CD4-positive, alpha-beta T cell treated with Interferon gamma for 1 hour (primary cell): ENCODE measurements around the gene PRMT6.
"Not testable (repeated sequence)": the region's sequence is repeated elsewhere in the genome, so short reads cannot be mapped to it uniquely, and the experiment has no call there.

Experiments
- DNase-seq: peaks from one replicate; pipeline ENCODE4 v3.0.0-alpha.2; 2020

The PRMT6 gene

DNA sequence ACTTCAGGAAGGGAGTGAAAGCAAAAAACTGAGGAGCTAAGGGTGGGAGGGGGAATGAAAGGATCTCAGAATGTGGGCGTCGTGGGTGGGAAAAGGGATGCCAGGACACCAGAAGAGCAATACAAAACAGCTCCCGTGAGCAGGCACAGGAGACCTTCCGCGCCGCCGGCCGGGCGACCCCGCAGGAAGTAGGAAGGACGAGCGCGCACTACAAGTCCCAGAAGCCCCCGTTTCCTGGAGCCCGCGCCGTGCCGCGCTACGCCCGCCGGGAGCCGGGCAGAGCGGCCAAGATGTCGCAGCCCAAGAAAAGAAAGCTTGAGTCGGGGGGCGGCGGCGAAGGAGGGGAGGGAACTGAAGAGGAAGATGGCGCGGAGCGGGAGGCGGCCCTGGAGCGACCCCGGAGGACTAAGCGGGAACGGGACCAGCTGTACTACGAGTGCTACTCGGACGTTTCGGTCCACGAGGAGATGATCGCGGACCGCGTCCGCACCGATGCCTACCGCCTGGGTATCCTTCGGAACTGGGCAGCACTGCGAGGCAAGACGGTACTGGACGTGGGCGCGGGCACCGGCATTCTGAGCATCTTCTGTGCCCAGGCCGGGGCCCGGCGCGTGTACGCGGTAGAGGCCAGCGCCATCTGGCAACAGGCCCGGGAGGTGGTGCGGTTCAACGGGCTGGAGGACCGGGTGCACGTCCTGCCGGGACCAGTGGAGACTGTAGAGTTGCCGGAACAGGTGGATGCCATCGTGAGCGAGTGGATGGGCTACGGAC, at the start of gene PRMT6:
Gene PRMT6 (plus strand): TSS at position 249 of the 771 bp plus-strand sequence. CDS start 42 bp downstream, at position 291.
- peak; percentile 79 for DNase-seq

DNA sequence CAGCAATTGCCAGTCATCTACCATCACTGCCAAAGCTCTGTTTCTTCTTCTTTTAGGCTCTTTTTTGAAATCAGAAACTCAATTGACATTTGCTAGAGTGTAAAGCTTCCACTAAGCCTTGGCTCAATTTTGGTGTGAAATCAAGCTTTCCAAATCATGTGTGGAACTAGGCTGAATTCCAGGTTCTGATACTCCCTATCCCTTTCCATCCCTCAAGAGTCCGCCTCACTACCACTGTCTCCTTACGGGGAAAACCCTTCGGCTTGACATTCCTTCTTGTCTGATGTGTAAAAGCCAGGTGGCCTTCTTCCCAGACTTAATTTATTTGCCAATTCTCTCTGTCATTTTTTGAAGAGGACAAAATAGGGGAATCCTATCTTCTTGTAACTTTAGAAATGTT, 47.2 kb upstream of the PRMT6 start:
- no peak for DNase-seq

GRCh38 chr1:107010582-107010981, 45.9 kb upstream of the PRMT6 start:
- no peak for DNase-seq

DNA sequence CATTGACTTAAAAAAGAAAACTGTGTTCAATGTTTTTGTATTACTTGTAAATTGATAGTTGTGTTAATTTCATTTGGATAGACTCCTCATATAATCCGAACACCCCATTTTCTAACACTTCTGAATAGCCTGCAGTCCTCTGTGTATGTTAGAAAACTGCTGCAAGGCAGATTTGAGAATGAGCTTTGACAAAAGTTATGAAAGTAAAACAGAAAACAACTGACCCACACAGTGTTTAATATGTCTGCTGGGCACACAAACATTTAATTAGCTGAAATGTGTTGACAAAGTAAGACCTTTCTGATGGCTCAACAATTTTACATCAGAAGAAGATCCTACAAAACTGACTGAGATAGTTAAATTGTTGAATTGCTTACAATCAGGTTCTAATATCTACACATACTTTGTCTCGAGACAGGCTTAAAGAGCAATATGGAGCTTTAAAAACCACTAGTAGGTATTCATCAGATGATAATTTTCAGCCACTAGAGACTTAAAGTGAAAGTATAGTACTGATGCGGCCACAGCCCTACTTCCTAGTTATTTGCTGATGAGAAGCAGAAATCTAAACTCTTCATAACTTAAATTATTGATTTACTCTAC, 40.0 kb upstream of the PRMT6 start:
- DNase-seq = no peak

- DNase-seq = no peak
Observed at GRCh38 chr1:107018445-107018844, 38.0 kb upstream of the PRMT6 start.

DNA sequence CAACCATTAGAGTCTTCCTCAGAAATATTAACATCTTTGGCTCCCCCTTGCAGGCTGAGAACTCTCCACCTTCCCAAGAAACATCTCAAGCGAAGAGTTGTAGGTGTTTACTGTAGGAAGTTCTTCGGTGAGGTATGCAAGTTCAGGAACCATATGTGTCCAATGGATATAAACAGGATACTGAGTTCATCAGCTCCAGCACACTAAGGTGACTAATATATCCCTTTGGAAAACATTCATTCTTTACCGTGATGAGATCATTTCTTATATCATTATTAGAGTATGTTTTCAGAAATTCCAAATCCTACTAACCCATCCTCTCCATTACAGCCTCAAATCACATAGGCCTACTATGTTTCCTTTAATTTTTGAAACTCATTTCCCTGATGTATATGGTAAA, 37.3 kb upstream of the PRMT6 start:
- DNase-seq = no peak

DNA sequence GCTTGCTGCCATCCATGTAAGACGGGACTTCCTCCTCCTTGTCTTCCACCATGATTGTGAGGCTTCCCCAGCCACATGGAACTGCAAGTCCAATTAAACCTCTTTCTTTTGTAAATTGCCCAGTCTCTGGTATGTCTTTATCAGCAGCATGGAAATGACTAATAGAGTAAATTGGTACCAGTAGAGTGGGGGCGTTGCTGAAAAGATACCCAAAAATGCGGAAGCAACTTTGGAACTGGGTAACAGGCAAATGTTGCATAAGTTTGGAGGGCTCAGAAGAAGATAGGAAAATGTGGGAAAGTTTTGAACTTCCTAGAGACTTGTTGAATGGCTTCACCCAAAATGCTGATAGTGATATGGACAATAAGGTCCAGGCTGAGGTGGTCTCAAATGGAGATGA, 17.6 kb upstream of the PRMT6 start:
- not testable (repeated sequence) for DNase-seq

- not testable (repeated sequence) for DNase-seq
Observed at GRCh38 chr1:107044310-107045220, 11.9 kb upstream of the PRMT6 start.

- no peak for DNase-seq
Observed at GRCh38 chr1:107047602-107048001, 8.9 kb upstream of the PRMT6 start.

DNA sequence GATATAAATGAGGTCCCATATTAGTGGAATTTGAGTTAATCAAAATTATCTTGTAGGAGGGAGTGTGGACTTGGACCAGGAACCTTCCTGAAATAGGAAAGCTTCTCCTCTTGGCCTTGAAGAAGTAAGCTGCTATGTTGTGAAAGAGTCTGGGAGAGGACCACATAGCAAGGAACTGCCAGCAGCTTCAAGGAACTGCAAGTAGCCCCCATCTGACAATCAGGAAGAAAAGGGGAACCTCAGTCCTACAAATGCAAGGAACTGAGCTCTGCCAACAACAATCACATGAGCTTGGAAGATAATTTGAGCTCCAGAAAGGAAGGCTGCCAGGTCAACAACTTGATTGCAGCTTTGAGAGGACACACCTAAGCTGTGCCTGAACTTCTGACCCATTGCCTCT, 8.2 kb upstream of the PRMT6 start:
- DNase-seq = no peak

DNA sequence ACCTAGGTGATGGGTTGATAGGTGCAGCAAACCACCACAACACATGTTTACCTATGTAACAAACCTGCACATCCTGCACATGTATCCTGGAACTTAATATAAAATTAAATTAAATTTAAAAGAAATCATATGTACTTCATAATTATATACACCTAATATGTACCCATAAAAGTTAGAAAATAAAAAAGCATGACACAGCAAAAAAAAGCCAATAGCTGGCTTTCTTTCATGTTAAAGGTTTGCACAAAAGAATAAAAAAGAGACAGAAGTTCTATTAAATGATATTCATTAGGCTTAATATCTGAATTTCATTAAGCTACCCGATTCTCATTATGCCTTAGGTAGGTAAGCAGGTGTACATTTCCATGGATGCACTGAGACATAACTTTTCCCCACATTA, 5.2 kb upstream of the PRMT6 start:
- no peak for DNase-seq

GRCh38 chr1:107055919-107056425, 502 bp upstream of the PRMT6 start:
- not testable (repeated sequence) for DNase-seq

- peak; percentile 11 for DNase-seq
Observed at GRCh38 chr1:107057197-107058133, 991 bp downstream of the PRMT6 start.

GRCh38 chr1:107058245-107059032, 2.0 kb downstream of the PRMT6 start:
- no peak for DNase-seq

DNA sequence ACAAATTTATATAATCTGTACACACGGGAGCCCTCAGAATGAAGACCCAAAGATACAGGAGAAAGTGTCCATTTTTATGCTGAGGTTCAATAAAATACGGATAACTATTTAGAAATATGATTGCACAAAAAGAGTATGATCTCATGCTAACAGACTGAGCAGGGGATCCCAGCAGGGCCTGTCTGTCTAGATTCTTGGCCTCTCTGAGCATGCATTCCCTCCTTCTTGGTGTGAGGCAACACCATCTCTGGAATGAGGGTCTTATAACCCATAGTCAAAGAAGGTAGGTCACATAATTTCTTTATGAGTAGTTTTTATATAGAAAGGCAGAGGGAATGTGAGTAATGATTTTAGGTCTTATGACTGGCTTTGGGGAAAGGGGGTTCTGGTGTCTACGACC, 5.4 kb downstream of the PRMT6 start:
- DNase-seq = no peak

DNA sequence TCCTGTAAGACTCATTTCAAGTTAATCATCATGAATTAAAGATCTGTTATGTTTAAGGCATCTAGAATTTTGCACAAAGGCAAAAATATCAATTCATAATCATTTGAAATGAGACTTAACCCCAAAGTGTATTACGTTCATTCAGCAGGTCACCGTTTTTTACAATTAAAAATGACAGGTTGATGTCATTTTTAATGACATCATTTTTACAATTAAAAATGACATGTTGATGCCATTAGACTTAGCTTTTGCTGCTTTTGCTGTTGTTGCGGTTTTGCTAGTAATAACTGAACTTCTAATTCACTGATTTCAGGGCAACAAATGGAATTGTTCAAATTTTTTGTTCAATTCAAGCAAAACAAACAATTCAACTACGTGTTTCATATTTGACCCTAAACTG, 17.0 kb downstream of the PRMT6 start:
- DNase-seq = no peak

- no peak for DNase-seq
Observed at GRCh38 chr1:107076841-107077240, 20.4 kb downstream of the PRMT6 start.

DNA sequence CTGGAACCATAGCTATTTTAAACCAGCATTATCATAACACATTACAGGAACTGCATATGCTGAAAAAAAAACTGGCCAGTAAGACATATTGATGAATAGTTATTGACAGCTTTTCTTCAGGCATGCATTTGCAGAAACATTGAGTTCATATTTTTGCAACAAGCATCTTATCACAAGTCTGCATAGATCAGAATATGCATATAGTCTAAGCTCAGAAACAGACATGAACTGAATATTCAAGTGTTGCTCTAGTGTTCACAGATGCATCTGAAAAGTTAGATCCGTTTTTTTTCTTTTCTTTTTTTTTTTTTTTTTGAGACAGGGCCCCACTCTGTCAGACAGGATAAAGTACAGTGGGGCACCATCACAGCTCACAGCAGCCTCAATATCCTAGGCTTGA, 22.8 kb downstream of the PRMT6 start:
- no peak for DNase-seq

DNA sequence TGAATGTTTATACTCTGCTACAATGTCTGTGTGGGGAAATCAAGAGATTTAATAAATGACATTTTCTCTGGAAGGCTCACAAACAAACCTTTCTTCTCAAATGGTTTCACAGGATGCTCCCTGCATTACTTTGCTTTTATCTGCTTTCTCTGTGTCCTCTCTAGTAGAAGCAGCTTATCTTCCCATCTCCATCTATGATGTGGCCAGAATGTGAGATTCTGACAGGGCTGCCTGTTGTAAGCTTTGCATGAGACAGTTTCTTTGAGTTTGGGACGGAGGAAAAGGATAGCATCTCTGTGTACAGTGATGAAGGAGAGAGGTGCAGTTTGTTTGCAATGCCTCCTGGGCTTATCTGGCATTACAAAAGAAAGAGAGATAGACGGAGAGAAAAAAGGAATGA, 24.6 kb downstream of the PRMT6 start:
- no peak for DNase-seq

DNA sequence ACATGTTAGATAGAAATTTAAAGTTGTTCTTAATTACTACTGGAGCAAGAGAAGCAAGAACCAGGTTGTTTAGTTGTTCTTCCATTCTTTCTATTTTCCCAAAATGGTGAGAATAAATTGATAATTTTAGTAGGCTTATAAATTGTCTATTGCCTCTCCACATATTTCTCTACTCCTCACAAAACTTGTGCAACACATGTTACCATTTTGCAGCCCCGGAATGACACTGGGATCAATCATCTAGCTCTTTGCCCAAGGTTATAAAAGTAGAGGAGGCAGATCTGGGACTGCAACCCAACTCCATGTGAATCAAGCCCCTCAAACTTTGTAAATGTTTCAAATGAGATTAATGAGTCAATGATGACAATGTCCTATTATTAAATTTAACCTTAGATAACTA, 34.9 kb downstream of the PRMT6 start:
- no peak for DNase-seq

GRCh38 chr1:107093395-107093794, 36.9 kb downstream of the PRMT6 start:
- not testable (repeated sequence) for DNase-seq
